Psoas muscle (tissue), 8 donors: Measurements from ENCODE around the gene LMBR1L. TPM values are rescaled to one million over a fixed set of nuclear protein-coding genes. Genes with fewer than 3 reads are reported as not detected.

Experiments
- ATAC-seq, 4 donors: fragments of 200-7000 bp; cut with Tn5 transposase; one replicate each; pipeline ENCODE4 v1.9.1; 2020; ENCODE audit warnings: moderate library complexity in 3 of 4, mild to moderate bottlenecking in 2 of 4
- DNase-seq, 2 donors: peaks; one replicate each; pipeline ENCODE4 v3.0.0-alpha.2; 2020
- H3K27ac ChIP-seq: fragments of 200-600 bp; one replicate; pipeline ENCODE4 v1.8.0; 2022
- H3K27me3 ChIP-seq, 3 donors: fragments of 200-600 bp in 1 of 3; one replicate each; pipeline versions ENCODE4 v1.6.1 to v1.8.0; 2013 to 2022; ENCODE audit warnings: low read length in 2 of 3, mild to moderate bottlenecking in 2 of 3, moderate library complexity in 1 of 3; ENCODE audit not compliant: insufficient read depth in 3 of 3
- H3K36me3 ChIP-seq, 2 donors: fragments of 200-600 bp in 1 of 2; one replicate each; pipeline versions ENCODE4 v1.6.1 to v1.8.0; 2013 to 2022; ENCODE audit warnings: low read depth in 1 of 2, mild to moderate bottlenecking in 1 of 2, moderate library complexity in 1 of 2; ENCODE audit not compliant: insufficient read depth in 1 of 2
- H3K4me1 ChIP-seq: fragments of 200-600 bp; one replicate; pipeline ENCODE4 v1.8.0; 2022
- H3K4me3 ChIP-seq: fragments of 200-600 bp; one replicate; pipeline ENCODE4 v1.8.0; 2022; ENCODE audit warnings: mild to moderate bottlenecking
- H3K9me3 ChIP-seq: fragments of 200-600 bp; one replicate; pipeline ENCODE4 v1.8.0; 2022
- CTCF ChIP-seq: fragments of 200-600 bp; IDR thresholded peaks from one replicate; pipeline ENCODE4 v1.8.0; 2022; ENCODE audit warnings: antibody characterized with exemption
- WGBS, 3 donors: extraction: QIAGEN DNeasy Blood & Tissue Kit; methylation state at CpG; one replicate each; pipeline versions ENCODE4 v1.1.6 to v1.1.7; 2013; 5-methylcytosine and 5-hydroxymethylcytosine counted together
- intact Hi-C, 2 donors: fragments of 100-400 bp; cut with DNase I; formaldehyde crosslinking; loops; one replicate each; pipeline versions ENCODE4 v1.11.0 to v1.14.2; 2022
- long read RNA-seq, 2 donors: library from polyadenylated mRNA; unstranded; transcript quantifications; one replicate each; pipeline ENCODE4 v2.0.0, GENCODE V29; 2021
- polyA plus RNA-seq, 3 donors: library from polyadenylated mRNA; stranded (reverse); fragments of 200-250 nt; gene quantifications; one replicate each; pipeline ENCODE4 v1.2.3, GENCODE V29; 2013
- total RNA-seq, 4 donors: library from RNA; stranded (reverse); fragmentation: NEBNext Ultra II Directional in 2 of 4; extraction: Animal tissue kit (Norgen Biotek cat#: 25700) in 2 of 4; gene quantifications; one replicate each; pipeline versions ENCODE4 v1.2.1 to v1.2.4, GENCODE V29; 2021 to 2023
- donor health status: healthy with polysubstance abuse.
- donor health status: DM: no; HTN: no; CAD: no; lungs with moderate emphysema.
- donor health status: Bipolar disorder and iron deficiency.
- donor health status: healthy.
- donor health status: DM: yes; HTN: yes; CAD: no.
- donor health status: DM: no; HTN: no; CAD: no.
- donor health status: DM: no; HTN: no; CAD: no.
- donor health status: DM: yes; HTN: yes; CAD: no.

LMBR1L gene, protein sequence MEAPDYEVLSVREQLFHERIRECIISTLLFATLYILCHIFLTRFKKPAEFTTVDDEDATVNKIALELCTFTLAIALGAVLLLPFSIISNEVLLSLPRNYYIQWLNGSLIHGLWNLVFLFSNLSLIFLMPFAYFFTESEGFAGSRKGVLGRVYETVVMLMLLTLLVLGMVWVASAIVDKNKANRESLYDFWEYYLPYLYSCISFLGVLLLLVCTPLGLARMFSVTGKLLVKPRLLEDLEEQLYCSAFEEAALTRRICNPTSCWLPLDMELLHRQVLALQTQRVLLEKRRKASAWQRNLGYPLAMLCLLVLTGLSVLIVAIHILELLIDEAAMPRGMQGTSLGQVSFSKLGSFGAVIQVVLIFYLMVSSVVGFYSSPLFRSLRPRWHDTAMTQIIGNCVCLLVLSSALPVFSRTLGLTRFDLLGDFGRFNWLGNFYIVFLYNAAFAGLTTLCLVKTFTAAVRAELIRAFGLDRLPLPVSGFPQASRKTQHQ
- 10 to 100 TPM; 13.3 to 27.3 (median 21.3) TPM for total RNA-seq
- 10 to 100 TPM; 13.3 to 16.8 (median 14.1) TPM for polyA plus RNA-seq
- long read RNA-seq, donor 1, partial matches to known transcripts = 1 of 1 reads
- long read RNA-seq, donor 1, other reads (novel, unspliced or antisense) = 0 of 1 reads
- long read RNA-seq, donor 2, partial matches to known transcripts = 2 of 7 reads
- long read RNA-seq, donor 2, other reads (novel, unspliced or antisense) = 4 of 7 reads

GRCh38 chr12:49110464-49111155, at the start of gene LMBR1L:
Gene LMBR1L, minus strand, starts transcription at chr12:49110847. Its CDS starts 292 bp downstream, at chr12:49110555.
- DNase-seq (peak; percentile 95 to 97), ATAC-seq (peak; percentile 96 to 99 (median 97))
- peak; percentile 47 for TF ChIP-seq CTCF
- H3K27ac ChIP-seq = peak within 1 kb of the TSS; percentile 91
- no peaks in the 10 kb centered on the region for H3K27me3 ChIP-seq
- H3K4me1 ChIP-seq = peaks cover 34% of the 10 kb centered on the region
- 0 to 1% (median 1%) methylated on average over 42 to 43 of the region's 43 CpGs for WGBS, 3 donors
- intact Hi-C loops = loop anchor here (2.0 to 5.0 kb wide), 2 partner anchors 20 to 33 kb away; partner anchors contain the start of gene TUBA1B (in 1 of the 2)
- H3K36me3 ChIP-seq = peaks cover 0 to 12% of the 10 kb centered on the region in 2 donors
- H3K9me3 ChIP-seq = no peaks in the 10 kb centered on the region
- peak within 1 kb of the TSS; percentile 77 for H3K4me3 ChIP-seq

GRCh38 chr12:49160399-49160798, 49.8 kb upstream of the LMBR1L start:
- ATAC-seq = no peak
- intact Hi-C loops = no loop called here
- H3K36me3 ChIP-seq = no peaks in the 10 kb centered on the region
- no peak for DNase-seq
- H3K4me3 ChIP-seq = no peak overlapping the region
- WGBS, 3 donors = 73 to 82% (median 77%) methylated on average over 2 of the region's 2 CpGs
- no peaks in the 10 kb centered on the region for H3K27me3 ChIP-seq
- no peaks in the 10 kb centered on the region for H3K9me3 ChIP-seq
- no peak for TF ChIP-seq CTCF
- no peaks in the 10 kb centered on the region for H3K4me1 ChIP-seq
- no peak overlapping the region for H3K27ac ChIP-seq

GRCh38 chr12:49154221-49154620, 43.6 kb upstream of the LMBR1L start:
- Histone ChIP-seq H3K27ac (no peak overlapping the region), H3K27me3 (no peaks in the 10 kb centered on the region), H3K4me3 (no peak overlapping the region), H3K36me3 (no peaks in the 10 kb centered on the region), H3K9me3 (no peaks in the 10 kb centered on the region), H3K4me1 (no peaks in the 10 kb centered on the region)
- WGBS, 3 donors = 66 to 79% (median 70%) methylated on average over 3 of the region's 3 CpGs
- no peak for TF ChIP-seq CTCF
- DNase-seq = no peak
- ATAC-seq = no peak
- intact Hi-C loops = no loop called here

GRCh38 chr12:49147384-49147783, 36.7 kb upstream of the LMBR1L start:
- Histone ChIP-seq H3K27ac (no peak overlapping the region), H3K9me3 (no peaks in the 10 kb centered on the region), H3K4me3 (no peak overlapping the region), H3K36me3 (no peaks in the 10 kb centered on the region), H3K4me1 (no peaks in the 10 kb centered on the region), H3K27me3 (no peaks in the 10 kb centered on the region)
- intact Hi-C loops = no loop called here
- WGBS, 3 donors = 94 to 98% (median 95%) methylated on average over 2 of the region's 2 CpGs
- ATAC-seq = no peak
- TF ChIP-seq CTCF = no peak
- DNase-seq = no peak
